CD4-positive, alpha-beta T cell treated with Interferon gamma for 1 hour (primary cell): ENCODE measurements around the gene ALDH1L2.
"Not testable (repeated sequence)": the region's sequence is repeated elsewhere in the genome, so short reads cannot be mapped to it uniquely, and the experiment has no call there.

Experiments used
- DNase-seq: peaks from one replicate; pipeline ENCODE4 v3.0.0-alpha.2; 2020

ALDH1L2 gene

DNA sequence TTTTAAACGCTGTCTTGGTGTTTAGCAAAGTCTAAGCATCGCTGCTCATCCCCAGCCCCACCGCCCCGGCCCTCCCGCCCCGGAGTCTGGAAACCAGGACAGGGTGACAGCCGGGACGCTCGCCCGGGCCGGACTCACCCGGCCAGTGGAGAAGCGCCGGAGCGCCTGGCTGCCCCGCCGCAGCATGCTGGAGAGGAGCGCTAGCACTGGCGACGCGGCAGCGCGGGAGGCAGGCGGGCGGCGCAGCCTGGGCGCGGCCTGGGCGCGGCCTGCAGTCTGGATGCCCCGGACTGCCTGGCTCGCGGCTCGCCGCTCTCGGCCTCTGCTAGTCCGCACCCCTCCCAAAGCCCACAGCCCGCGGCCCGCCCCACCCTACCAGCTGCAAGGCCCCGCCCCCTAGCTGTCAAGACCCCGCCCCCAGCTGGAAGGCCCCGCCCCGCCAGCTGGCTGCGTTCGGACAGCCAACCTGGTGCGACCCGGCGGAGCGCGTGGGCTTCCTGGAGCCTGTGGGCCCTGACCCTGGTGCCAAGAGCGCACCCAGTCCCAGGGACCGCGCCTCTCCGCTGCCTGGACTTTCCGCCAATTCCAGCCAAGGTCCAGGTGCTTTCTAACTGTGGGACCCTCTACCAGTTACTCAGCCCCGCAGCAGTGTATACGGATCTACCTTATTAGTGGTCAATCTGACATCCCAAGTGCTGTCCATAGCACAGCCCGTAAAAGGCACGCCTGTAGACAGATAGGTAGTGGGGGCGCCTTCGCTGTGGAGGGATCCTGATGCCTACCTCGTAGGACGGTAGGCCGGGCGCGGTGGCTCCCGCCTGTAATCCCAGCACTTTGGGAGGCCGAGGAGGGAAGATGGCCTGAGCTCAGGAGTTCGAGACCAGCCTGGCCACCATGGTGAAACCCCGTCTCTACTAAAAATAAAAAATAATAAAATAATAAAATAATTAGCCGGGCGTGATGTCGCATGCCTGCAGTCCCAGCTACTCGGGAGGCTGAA is at the start of gene ALDH1L2:
ALDH1L2 (minus strand) TSS at position 208 of the 1,000 bp plus-strand sequence; CDS start at position 186, 22 bp downstream.
- DNase-seq, result peak; percentile 69

DNA sequence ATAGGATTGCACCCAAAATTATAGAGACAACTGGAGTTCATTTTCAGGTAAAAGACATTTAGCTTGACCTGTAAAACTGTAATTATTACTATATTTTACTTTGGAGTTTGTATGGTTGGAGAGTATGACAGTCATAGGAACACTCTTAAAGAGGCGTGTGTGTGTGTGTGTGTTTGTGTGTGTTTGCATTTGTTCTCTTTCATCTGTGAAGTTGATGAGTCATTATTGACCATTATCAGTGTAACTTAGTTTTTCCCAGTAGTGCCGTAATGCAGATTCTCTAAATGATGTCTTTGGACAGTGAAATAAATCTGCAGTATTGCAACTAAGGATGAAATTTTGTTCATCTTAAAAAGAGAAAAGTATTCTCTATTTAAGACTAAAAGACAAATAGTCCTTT is 36.3 kb upstream of the ALDH1L2 start:
- DNase-seq, result no peak

DNA sequence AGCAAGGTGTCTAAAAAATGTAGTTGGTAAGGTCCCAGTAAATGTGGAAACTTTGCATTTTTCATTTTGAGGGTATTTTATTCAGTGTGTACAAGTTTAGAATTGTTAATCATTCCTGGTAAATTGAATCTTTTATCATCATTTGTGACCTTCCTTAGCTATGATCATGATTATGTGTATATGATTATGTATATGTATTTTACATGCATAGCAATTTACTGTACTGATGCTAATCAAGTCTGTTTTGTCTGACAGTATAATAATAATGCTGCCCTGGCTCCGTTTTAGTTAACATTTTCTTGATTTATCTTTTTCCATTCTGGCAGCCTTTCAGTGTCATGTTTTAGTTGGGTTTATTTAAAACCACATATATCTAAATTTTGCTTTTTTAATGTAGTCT is 32.7 kb upstream of the ALDH1L2 start:
- no peak for DNase-seq

DNA sequence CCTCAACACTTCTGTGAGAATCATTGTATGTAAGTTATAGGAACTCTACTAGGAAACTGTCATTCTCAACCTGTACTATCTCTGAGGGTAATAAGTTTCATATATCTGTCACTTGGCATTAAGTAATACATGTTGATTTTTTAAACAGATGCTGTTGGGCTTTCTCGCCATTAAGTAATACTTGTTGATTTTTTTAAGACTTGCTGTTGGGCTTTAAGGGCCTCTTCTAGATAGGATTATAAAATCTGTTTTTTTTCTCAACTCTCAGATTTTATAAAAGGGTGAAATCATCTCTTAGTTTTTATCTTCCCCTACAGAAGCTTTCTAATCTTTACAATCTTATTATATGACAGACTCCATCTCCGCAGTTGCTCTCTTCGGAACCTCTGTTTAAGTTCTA is 28.8 kb upstream of the ALDH1L2 start:
- DNase-seq, result no peak

DNA sequence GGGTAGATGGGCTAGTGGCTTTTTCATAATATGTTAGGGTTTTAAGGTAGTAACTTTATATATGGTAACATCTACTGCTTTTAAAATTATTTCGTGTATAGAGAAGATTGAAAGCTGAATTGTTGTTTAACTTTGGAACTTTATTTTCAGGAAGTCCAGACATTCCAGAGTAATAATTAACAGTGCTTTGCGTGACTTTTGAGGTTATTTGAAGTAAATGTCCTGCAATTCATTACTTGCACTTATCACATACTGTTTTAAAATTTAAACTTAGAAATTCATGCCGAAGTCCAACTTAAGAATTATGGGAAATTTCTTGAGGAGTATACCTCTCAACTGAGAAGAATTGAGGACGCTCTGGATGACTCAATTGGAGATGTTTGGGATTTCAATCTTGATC is 26.6 kb upstream of the ALDH1L2 start:
- DNase-seq, result no peak

DNA sequence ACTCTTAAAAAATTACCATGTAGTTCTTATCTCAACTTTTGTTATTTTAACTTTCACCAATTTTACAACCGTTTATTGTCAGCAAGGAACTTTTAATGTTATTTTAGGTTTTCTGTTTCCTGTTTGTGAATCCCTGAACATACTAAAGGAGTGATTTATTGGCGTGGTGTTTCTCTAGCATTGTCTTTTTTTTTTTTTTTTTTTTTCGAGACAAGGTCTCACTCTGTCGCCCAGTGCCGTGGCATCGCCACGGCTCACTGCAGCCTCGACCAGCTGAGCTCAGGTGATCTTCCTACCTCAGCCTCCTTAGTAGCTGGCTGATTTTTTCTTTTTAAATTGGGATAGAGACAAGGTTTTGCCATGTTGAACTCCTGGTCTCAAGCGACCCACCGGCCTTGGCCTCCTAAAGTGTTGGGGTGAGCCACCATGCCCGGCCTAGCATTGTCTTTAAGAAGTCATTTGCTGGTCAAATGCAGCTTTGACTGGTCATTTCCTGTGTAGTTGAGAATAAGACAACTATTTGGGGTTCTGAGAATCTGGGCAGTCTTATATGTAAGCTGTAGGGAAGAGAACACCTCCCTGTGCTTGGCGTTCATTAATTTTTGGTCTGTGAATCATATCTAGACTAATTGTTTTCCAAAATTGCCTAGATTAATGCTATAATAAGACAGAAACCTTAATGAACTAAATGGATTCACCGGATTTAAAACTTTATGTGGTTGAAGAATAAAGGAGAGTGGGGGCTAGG is 25.4 kb upstream of the ALDH1L2 start:
- no peak for DNase-seq

DNA sequence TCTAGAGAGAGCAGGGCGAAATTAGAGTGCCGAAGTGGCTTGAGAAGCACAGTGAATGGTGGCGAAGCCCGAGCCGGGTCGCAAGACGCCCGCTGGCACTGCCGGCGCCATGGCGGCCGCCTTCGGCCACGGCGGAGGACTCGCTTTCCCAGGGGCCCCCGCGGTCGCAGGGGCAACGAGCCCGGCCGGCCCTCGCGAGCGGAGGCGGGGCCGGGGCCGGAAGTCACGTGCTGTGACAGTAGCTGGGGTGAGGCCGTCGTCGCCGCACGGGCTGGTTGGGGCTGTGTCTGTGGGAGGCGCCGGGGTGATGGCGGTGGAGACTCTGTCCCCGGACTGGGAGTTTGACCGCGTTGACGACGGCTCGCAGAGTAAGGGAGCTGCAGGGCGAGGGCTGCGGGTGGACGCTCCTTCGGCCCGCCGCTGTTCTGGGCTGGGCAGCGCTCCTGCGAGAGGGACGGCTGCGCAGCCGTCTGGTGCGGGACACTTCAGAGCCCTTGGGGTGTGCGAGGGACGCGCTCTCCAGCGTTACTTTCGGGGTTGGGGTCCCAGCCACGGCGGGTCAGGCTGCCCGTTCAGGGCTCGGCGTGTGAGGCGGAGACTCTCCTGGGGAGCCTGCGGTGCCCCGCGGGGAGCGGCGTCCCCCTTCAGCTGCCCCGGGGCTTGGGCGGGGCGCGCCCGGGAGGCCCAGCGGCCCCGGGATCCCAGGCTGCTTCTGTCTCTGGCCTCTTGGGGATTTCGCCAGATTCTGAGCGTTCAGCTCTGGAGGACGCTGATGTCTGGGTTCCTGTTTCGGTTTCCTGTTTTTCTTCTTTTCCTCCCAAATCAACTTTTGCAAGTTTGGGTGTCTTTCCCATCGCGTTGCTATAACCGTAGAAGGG is 23.5 kb upstream of the ALDH1L2 start, which contains the start of gene WASHC4:
WASHC4 (plus strand) TSS at position 238 of the 878 bp plus-strand sequence; CDS start at position 308, 70 bp downstream.
- DNase-seq, result peak; percentile 91

DNA sequence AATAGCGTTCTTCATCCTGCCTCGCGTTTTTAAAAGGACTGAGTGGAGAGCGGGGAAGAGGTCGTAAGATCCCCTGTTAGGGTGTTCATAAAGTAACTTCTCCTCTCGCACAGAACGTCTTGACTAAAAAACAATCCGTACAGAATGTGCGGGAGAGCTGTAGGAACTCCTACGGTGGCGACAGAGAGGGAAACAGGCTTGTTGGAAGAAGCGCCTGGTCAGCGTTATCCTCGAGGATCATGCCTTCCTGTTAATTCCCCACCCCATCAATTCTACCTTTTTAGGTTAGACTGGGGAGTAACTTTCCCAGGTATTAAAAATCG is 22.9 kb upstream of the ALDH1L2 start:
- no peak for DNase-seq

DNA sequence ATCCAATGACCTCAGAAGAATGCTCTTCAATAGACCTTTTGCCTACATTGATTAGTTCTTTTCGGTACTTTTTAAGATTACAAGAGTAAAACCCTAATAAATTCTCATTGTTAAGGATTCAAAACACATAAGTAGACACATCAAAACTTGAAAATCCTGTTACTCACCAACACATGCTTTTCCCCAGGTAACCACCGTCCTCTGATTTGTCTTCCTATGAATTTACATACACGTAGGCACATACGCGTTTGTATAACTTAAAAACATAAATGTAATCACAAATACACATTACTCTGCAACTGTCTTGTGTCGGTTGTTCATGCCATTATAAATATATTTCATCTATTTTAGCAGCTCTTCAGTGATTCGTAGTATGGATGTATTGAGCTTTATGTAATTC is 22.4 kb upstream of the ALDH1L2 start:
- no peak for DNase-seq

DNA sequence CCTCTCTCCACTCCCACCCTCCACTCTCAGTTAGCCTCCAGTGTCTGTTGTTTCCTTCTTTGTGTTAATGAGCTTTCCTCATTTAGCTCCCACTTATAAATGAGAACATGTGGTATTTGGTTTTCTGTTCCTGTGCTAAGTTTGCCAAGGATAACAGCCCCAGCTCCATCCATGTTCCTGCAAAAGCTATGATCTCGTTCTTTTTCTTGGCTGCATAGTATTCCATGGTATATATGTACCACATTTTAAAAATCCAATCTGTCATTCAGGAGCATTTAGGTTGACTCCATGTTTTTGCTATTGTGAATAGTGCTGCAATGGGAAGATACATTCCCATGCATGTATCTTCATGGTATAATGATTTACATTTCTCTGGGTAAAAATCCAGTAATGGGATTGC is 20.5 kb upstream of the ALDH1L2 start:
- DNase-seq, result no peak

DNA sequence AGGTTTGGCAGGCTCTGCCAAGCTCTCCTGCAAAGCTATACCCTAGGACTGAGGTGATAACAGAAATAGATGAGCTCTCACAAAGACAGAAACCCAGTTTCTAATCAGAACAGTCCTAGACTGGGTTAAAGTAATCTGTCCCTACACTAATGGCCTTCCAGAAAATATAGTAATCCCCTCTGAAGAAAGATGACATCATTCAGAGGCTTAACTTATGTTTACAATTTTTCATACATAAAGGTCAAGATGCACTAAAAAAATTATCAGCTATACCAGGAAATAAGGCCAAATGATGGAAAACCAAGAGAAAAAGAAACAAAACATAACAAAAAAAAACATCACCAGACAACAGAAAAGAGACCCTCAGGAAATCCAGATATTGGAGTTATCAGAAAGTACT is 18.4 kb upstream of the ALDH1L2 start:
- no peak for DNase-seq

DNA sequence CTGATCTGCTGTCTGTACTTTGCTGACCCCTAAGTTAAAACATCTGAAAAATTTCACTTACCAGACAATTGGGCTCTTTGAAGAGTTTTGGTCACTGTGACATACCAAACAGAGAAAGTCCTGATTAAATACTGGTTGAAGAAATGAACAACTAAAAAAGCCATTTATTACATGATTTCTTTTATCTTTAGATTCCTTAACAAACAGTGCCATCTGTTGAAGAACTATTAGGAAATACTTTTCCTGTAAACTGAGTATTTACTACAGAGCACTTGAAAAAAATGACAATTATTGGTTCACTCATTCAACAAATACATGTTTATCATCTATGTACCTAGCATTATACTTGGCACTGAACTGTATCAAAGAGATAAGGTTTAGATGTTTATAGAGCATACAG is 16.7 kb upstream of the ALDH1L2 start:
- DNase-seq, result no peak

DNA sequence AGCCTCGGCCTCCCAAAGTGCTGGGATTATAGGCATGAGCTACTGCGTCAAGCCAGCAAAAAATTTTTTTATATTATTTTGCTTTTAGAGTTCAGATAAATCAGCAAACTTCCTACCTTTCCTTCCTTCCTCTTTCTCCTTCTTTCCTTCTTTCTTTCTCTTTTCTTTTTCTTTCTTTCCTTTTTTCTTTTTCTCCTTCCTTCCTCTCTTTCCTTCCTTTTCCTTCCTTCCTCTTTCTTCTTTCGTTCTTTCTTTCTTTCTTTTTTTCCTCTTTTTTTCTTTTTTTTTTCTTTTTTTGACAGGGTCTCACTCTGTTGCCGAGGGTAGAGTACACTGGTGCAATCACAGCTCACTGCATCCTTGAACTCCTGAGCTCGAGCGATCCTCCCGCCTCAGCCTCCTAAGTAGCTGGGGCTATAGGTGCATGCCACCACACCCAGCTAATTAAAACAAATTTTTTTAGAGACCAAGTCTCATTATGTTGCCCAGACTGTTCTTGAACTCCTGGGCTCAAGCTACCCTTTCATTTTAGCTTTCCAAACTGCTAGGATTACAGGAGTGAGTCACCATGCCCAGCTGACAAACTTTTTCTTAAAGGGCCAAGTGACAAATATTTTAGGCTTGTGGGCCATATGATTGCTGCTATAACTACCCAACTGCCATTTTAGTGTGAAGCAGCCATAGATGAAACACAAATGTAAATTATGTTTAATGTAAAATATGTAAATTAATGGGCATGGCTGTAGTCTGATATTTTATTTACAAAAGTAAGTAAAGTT is 16.1 kb upstream of the ALDH1L2 start:
- no peak for DNase-seq

DNA sequence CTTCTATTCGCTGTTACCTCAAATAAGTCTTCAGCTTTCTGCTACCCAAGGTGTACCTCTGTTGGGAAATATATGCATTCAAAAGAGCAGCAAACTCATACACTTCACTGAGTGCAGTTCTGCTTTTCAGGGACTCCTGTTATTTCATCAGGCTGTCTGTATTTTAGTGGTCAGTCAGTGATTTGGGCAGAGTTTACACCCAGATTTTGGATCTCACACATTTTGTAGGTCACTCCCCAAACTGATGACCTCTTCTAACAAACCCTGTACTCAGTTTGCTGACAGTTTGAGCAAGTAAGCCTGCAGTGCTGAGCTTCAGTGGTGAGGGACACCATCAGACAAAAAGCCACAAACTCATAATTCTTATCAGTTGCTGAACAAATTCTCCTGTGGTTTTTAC is 15.1 kb upstream of the ALDH1L2 start:
- no peak for DNase-seq

DNA sequence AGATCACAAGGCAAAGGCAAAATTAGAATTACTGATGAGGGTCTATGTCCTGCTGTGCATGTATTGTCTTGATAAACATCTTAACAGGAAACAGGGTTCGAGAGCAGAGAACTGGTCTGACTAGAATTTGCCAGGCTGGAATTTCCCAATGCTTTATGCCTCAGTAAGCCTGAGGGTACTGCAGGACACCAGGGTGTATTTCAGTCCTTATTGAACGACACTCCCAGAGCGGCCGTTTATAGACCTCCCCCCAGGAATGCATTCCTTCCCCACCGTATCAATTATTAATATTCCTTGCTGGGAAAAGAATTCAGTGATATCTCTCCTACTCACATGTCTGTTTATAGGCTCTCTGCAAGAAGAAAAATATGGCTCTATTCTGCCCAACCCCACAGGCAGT is 11.1 kb upstream of the ALDH1L2 start:
- not testable (repeated sequence) for DNase-seq

DNA sequence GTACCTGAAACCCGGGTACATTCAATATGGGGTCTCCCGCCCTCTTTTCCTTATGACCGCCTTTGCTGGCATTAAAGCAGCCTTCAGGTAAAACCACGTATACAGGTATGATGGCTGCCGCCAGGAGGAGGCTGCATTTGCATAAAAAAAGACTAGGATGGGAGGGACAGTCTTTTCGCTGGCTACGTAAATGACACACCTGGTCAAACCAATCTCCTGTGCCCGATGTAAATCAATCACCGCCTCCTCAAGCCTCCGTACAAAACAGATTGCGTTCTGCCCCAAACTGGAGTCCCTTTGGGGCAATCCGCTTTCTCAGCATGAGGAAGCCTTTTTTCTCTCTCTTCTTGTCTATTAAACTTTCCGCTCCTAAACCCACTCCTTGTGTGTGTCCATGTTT is 8.1 kb upstream of the ALDH1L2 start:
- no peak for DNase-seq

DNA sequence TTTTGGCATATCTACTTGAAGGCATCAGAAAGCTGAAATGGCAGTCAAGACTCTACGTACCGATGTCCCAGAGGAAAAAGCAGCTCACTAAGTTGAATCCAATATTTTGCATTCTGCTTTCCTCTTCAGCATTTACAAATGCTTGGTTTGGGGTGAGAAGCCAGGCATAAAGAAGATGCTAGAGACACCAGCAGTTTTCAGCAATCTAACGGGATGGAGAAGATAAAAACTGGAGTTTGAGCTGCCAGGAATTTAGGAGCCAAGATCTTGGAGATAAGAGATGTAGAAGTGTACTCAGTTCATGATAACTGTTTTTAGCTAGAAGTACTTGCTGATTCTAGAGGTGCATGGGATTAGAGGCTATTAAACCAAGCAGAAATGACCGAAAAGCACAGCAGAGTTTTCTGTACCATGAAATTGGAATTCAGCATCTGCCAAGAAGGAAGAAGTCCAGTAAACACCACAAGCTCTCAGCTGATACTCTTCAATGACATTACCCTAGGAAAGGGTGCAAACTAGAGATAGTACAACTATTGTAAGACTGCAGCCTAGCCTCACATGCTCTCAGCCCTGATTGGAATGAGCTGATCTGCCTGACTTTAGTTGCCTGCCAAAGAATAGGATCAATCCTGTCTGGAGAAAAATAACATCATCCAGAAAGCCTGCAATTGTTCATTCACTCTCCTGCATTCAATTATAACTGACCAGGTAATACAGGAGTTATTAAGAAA is 7.4 kb upstream of the ALDH1L2 start:
- no peak for DNase-seq

DNA sequence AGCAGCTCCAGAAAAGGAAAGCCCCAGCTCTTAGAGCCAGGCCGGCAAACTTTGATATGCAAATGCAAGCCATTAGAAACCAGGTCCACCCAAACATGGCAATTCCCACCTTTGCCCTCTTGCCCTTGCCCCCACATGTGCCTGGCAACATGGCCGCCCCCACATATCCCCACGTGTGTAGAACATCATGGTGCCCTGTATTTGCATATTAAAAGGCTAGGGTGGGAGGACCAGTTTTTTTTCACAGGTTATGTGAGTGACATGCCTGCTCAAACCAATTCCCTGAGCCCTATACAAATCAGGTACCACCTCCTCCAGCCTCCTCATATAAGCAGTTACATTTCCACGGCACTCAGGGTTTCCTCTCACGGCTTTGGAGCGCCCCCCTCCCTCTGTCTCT is 6.1 kb upstream of the ALDH1L2 start:
- DNase-seq, result no peak

DNA sequence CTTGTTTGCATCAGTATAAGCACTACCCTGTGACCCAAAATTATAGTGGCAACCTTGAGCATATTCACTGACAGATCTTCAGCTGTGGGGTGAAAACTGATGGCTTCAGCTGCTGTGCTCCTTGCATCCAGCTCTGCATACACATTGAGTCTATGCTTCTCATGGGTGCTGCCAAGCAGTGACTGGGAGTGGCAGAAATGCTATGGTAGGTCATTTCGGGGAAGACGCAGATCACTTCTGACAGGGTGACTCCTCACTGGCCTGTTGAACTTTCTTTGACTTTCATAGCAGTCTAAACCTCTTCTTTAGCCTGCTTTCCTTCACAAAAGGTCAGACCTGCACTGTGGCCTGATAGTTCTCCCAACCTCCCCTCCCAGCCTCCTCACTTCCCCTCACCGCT is 5.6 kb upstream of the ALDH1L2 start:
- DNase-seq, result no peak

DNA sequence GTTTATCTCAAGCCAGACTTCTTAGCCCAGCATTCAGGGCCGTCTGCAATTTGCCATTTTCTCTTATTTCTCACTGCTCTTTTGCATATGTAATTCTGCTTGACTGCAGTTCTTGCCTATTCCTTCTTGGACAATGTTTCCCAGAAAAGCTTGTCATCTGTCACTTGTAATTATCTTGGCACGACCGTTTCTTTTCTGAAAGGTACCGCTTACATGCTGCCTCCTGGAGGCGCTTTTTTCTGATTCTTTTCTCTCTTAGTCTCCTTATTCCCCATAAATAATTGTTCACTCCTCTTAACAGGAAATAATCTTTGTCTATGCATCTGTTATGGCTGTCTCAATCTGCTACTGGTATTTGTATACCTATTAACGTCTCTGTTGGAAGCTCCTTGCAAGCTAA is 1.2 kb upstream of the ALDH1L2 start:
- no peak for DNase-seq

DNA sequence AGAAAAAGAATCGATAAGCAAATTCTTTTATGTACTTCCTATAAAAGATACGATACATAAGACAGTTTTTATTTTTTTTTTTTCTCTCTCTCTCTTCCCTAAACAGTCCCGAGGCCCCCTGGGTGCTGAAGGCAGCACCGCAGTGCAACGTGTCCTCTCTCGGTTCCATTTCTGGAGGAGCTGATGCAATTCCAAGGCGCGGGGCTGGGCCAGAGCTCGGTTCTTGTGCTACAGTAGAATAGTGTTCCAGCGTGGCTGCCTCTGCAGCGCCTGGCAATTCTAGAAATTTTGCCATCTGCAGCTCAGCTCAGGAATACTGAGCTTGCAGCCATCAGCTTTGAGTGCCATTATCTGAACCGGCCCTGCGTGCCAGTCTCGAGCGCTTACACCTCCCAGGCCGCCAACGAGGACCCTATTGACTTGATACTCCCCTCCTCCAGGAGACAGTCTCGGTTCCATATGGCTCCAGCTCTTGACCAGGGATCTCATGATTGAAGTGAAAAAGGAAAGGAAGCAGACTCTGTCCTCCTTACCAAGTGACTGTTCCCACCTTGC is 630 bp downstream of the ALDH1L2 start:
- DNase-seq, result no peak
